Endothelial cell of coronary artery (primary cell): ENCODE measurements around the gene NKIRAS2. TPM values are rescaled to one million over a fixed set of nuclear protein-coding genes. Genes with fewer than 3 reads are reported as not detected.

Source experiments
- total RNA-seq: library from RNA; depleted of rRNA; stranded (reverse); fragments of >200 nt; gene quantifications from 2 replicates; pipeline ENCODE4 v1.2.3, GENCODE V29; 2014

NKIRAS2 gene
- 30.4 and 33.5 TPM in 2 replicates for total RNA-seq

DNA sequence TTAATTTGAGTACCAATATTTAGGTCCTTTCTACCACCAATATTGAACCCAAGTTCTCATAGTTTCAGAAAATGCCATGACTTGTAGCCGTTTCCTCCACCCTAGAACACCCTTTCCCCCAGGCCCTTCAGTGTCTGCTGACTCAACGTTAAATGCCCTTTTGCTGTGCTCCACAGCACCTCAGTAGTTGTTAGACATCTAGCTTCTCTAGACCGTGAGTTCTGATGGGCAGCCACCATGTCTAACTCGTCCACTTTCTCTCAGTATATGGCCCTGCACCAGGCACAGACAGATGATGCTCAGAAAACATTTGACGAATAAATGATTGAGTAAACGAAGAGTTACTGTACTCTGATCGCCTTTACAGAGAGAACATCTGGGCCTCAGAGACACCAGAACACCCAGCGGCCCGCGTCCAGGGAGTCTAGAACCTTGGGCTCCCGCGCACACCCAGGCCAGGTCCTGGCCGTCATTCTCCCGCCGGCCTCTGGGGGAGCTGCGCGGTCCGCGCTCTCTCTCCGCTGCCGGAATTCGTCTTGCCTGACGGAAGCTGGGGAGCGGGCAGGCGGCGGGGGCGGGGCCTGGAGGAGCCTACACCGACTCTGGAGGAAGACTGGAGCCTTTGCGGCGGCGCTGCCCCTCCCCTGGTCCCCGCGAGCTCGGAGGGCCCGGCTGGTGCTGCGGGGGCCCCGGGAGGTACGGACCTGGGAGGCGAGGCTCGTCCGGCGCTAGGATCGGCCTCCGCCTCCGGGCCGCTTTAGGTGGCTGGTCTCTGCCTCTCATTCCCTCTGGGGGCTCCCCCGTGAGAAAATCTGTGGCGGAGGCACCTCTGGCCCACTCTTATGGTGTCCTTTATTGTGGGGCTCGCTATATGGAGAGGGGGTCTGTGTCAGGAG is at the start of gene NKIRAS2:
Gene NKIRAS2, plus strand, starts transcription at position 582 of the 896 bp plus-strand sequence. CDS start 1,488 bp downstream, outside the sequence.

DNA sequence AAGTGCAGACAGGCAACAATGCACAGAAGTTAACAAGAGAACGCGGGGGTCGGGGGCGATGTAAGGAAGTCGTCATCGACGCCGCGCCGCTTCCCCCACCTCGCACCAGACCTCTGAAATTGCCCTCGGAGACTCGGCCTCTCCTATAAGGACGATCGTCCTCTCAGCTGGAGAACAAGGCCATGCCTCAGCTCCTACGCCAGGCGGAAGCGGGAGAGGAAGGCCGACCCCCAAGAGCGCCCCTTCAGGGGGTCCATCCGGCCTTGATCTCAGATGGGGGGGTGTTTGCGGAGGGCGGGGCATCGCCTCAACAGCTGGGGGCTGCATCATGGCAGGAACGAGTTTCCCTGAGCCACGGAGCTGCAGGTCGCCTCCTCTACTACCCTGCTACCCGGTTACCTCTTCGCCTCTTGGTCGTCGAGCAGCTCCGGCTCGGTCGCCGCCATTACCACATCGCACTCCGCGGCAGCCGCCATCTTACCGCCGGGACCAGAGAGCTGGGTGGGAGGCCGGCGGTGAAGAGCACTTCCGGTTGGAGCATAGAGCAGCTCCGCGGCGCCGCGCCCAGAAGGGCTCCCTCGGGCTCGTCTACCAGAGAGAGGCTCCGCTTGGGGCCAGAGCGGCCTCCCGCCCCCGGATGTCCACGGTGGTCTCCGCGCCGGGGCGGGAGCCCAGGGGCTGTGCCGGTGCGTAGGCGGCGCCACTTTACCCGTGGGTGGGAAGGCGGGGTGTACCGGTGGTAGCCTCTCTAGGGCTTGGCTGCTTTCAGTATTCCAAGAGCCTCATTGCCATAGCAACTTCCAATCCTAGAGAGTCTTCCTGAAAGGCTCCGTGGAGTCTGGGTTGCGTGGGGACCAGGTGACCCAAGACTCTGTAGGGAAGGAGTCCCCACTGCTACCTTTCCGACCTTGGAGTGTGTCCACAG is 2.7 kb upstream of the NKIRAS2 start, which contains the start of gene DNAJC7:
Gene DNAJC7, minus strand, starts transcription at position 499 of the 925 bp plus-strand sequence. Its CDS starts 23 bp downstream, at position 476.

DNA sequence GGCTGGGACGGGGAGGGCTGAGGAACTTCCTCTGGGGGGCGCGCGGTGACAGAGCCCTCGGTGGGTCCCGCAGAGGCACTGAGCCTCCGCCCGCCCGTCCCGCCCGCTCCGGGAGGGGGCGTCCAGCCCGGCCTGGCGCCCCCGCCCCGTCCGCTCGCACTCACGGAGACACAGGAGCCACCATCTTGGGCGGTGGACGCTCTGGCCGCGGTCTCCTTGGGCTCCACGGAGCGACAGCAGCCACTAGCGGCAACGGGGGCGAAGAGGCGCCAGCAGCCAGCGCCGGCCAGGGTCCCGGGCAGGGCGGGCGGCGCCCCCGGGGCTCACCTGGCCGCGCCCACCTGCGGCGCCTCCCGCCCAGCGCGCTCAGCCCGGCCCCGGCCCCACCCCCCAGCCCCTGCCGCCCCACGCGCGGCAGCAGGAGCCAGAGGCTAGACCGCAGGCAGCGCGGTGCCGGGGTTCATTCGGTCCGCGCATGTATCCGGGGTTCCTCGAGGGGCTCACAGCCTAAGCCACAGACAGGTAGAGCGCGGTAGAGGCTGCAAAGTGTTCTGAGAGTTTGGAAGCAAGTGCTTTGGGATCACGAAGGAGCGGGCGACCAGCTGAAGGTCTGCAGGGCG is 30.6 kb downstream of the NKIRAS2 start, which contains the start of gene C17orf113:
Gene C17orf113, minus strand, starts transcription at position 209 of the 620 bp plus-strand sequence. CDS start 7,225 bp downstream, outside the sequence.

Other genes with a start within 250 kb of the NKIRAS2 start
- 79.8 and 113 TPM in 2 replicates for gene JUP, start 233.4 kb upstream of the NKIRAS2 start, total RNA-seq
- 62.4 and 107 TPM in 2 replicates for gene P3H4, start 208.1 kb upstream of the NKIRAS2 start, total RNA-seq
- gene FKBP10, start 207.1 kb upstream of the NKIRAS2 start, total RNA-seq: 103 and 201 TPM in 2 replicates
- gene NT5C3B, start 183.9 kb upstream of the NKIRAS2 start, total RNA-seq: 54.4 and 54.8 TPM in 2 replicates
- gene KLHL10, start 182.3 kb upstream of the NKIRAS2 start, total RNA-seq: 0.18 TPM in 1 of 2 replicates, not detected in the other
- gene KLHL11, start 154.7 kb upstream of the NKIRAS2 start, total RNA-seq: 23.9 and 26.9 TPM in 2 replicates
- 202 and 207 TPM in 2 replicates for gene ACLY, start 101.1 kb upstream of the NKIRAS2 start, total RNA-seq
- 0.18 and 0.28 TPM in 2 replicates for gene ODAD4, start 89.5 kb upstream of the NKIRAS2 start, total RNA-seq
- 50.8 and 58.7 TPM in 2 replicates for gene CNP, start 53.3 kb upstream of the NKIRAS2 start, total RNA-seq
- gene DNAJC7, start 2.7 kb upstream of the NKIRAS2 start, total RNA-seq: 92.2 and 100 TPM in 2 replicates
- gene C17orf113, start 30.5 kb downstream of the NKIRAS2 start, total RNA-seq: 0.09 and 0.28 TPM in 2 replicates
- gene ZNF385C, start 78.4 kb downstream of the NKIRAS2 start, total RNA-seq: not detected in 2 replicates
- gene DHX58, start 92.6 kb downstream of the NKIRAS2 start, total RNA-seq: 4.0 and 6.8 TPM in 2 replicates
- 6.9 and 13.9 TPM in 2 replicates for gene KAT2A, start 101.3 kb downstream of the NKIRAS2 start, total RNA-seq
- gene HSPB9, start 102.7 kb downstream of the NKIRAS2 start, total RNA-seq: not detected in 2 replicates
- gene RAB5C, start 134.9 kb downstream of the NKIRAS2 start, total RNA-seq: 77.1 and 79.1 TPM in 2 replicates
- gene KCNH4, start 161.1 kb downstream of the NKIRAS2 start, total RNA-seq: under 0.01 TPM in 2 replicates
- gene HCRT, start 165.4 kb downstream of the NKIRAS2 start, total RNA-seq: not detected in 2 replicates
- gene GHDC, start 174.4 kb downstream of the NKIRAS2 start, total RNA-seq: 8.5 and 15.0 TPM in 2 replicates